T-helper 1 cell (primary cell): Measurements from ENCODE around the gene CMAS.
"Not testable (repeated sequence)": the region's sequence is repeated elsewhere in the genome, so short reads cannot be mapped to it uniquely, and the experiment has no call there.

Experiments
- DNase-seq, 5 donors: peaks; one replicate each; pipeline ENCODE4 v3.0.0-alpha.2; 2012 to 2020

Gene CMAS

DNA sequence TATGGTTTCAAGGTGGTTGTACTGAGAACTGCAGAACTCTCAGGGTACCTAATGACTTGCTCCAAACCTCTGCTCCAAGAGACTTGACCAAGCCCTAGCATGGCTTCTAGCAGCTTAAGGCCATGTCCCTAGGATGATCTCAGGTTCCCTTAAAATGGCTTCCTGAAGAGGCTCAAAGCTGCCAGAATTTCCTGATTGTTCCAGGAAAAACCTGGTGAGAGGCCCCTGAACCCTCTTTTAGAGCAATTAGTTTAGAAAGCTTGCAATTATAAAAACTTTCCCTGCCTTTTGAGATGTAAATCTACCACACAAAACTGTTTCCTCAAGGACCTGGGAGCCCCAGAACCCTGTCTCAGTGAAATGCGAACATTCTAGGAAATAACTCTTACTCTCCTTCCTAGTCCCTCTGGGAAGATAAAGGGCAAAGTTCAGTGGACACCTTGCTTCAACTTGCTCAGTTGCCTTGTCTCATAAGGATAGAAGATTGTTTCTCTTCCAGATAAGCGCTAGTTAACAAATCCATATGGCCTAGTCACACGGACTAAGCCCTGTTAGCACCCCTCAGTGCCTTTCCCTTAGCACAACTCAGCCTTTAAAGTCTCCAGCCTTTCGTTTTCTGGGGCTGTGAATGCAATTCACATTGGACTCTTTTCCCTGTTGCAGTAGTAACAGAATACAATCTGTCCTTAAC lies 2.5 kb downstream of the CMAS start:
- no peak for DNase-seq

DNA sequence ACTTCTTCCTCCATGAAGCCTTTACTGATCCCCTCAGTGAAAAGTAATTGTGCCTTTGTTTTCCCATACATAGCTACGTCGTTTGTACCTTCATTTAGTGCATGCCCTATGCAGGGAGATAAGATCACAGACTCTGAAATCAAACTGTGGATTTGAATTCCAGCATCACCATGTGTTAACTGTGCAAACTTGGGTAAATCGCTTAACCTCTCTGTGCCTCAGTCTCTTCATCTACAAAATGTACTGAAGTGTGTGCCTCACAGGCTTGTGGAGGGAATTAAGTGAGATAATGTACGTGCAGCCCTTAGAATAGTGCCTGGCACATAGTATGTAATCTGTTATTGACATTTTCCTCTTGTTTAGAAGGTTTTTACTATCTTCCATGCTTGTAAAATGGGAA lies 4.1 kb downstream of the CMAS start:
- no peak for DNase-seq

DNA sequence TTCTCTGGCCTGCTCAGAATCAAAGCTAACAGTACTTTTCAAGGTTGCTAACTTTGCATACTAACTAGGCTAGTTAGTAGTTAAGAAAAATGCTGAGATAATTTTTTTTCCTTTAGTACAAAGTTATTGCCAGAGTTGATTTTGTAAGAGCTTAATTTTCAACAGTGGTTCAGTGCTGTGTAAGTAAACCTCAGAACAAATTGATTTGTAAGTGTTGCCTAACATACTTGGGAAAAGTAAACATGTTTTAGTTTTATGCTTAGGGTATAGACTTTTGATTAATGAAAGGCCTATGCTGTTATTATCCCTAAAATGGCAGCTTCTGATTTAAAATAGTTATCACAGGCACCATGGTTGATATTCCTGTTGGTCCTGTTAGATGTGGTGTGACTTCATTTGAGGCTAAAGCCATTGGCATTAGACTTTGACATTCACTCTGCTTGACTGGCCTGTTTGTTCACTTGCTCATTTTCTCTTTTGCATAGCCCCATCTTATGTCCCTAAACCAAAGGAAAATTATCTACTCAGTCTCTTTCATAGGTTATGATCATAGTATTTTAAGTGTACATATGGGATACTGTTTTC lies 5.2 kb downstream of the CMAS start:
- DNase-seq = no peak

DNA sequence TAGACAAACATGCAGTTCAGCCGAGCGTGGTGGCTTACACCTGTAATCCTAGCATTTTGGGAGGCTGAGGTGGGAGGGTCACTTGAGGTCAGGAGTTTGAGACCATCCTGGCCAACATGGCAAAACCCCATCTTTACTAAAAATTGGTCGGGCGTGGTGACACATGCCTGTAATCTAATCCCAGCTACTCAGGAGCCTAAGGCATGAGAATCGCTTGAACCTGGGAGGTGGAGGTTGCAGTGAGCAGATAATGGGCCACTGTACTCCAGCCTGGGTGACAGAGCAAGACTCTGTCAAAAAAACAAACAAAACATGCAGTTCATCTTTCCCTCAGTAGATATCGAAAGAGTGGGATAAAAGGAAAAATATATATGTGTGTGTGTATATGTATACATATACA lies 7.0 kb downstream of the CMAS start:
- not testable (repeated sequence) for DNase-seq

DNA sequence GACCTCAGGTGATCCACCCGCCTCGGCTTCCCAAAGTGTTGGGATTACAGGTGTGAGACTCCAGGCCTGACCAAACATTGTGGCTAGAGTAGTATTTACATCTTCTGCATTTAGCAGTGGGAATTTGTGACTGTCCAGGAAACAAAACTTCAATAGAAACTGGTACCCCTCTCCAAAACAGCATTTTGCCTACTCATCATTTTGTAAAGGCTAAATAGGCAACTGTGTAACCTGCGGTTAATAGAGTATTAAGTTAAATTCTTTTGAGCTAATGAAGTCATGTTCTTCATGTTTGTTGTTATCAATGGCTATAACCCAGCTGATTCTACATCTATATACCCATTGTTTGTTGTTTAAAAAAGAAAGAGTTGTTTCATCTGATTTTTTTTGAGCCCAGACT lies 8.1 kb downstream of the CMAS start:
- no peak for DNase-seq

DNA sequence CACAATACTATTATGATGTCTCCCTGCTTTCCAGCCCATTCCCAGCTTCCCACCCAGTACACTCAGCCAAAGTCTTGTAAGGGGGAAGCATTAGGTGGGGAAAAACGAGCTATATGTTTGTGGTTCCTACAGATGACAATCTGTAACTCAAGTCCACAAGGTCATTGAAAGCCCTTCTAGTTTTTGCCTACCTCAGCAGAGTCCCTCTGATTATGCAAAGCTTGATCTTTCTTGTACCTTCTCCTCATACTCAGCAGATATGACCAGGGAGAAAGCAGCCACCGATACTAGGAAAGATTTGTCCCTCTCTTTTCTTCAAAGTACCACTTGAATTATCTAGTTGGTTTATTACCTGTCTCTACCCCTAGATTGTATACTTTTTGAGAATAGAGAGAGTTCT lies 10.6 kb downstream of the CMAS start:
- DNase-seq = no peak

DNA sequence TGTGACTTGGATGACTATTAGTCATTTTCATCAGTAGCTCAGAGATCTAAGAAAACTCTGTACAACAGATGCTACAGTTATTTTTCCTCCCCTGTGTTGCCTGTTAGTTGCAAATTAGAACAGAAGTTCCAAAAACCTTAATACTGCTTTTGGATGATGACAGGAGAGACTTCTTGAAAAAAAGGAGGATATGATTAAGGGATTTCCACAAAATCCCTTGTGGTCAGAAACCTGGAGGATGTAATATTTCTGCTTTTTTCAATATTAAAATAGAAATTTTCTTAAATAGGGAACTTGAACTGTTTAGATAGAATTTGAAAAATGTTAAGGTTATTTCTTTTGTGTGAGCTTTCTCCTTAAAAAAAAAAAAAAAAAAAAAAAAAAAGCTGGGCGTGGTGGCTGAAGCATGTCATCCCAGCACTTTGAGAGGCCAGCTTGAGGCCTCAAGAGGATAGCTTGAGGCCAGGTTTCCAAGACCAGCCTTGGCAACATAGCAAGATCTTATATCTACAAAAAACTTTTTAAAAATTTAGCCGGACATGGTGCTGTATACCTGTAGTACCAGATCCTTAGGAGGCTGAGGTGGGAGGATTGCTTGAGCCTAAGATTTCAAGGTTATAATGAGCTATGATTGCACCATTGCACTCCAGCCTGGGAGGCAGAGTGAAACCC lies 14.1 kb downstream of the CMAS start:
- no peak for DNase-seq

DNA sequence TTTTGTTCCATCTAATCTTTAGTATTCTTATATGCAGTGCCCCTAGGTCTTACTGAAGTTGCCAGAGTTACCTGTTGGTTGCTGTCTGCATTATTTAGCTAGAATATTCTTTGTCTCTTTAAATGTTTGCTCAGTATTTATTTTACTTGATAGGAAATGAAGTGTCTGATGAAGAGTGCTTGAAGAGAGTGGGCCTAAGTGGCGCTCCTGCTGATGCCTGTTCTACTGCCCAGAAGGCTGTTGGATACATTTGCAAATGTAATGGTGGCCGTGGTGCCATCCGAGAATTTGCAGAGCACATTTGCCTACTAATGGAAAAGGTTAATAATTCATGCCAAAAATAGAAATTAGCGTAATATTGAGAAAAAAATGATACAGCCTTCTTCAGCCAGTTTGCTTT lies 18.9 kb downstream of the CMAS start:
- no peak for DNase-seq

DNA sequence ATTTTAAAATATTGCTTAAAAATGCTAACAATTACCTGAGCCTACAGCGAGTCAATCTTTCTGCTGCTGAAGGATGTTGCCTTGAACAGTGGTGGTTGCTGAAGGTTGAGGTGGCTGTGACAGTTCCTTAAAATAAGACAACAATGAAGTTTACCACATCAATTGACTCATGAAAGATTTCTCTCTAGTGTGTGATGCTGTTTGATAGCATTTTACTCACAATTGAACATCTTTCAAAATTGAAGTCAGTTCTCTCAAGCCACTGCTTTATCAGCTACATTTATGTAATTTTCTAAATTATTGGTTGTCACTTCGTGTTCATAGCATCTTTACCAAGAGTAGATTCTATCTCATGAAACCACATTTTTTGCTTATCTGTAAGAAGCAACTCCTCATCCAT lies 20.3 kb downstream of the CMAS start:
- no peak for DNase-seq

DNA sequence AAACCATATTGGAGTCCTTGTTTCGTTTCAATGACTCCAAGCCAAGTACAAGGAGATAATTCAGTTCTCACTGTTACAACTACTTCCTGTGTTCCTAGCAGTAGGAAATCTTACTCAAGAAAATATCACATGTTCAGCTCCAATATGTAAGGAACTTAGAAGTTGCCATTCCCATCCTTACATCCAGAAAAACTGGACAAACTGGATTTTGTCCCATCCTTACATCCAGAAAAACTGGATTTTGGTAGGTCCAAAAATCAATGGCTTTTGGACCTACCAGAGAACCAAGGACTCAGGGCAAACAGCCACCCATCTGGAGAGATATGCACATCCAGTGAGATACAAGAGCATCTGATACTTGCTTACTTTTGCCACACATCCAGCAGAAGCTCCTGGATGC lies 23.8 kb downstream of the CMAS start:
- DNase-seq = no peak

DNA sequence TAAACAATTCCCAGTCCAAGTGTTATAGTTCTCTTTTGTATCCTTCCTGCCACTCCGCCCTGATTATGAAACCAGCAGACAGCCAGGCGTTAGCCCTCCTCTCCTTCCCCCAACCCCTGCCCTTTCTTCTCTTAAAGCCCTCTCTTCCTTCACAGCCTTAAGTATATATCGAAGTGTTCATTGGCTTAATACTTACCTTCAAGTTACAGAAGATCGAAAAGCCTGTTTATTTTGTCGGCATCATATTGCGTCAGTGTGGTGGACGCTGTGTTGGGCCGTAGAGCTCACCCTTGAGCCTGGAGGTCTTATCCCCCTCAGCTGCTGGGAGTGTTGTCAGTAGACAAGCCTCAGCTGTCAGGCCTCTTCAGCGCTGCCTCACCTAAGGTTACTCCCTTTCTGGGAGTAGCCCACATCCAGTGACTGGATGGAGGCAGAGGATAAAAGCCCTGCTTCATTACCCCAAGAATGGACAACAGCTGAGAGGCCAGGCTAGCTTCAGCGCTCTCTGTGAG lies 36.2 kb downstream of the CMAS start:
- DNase-seq = no peak

DNA sequence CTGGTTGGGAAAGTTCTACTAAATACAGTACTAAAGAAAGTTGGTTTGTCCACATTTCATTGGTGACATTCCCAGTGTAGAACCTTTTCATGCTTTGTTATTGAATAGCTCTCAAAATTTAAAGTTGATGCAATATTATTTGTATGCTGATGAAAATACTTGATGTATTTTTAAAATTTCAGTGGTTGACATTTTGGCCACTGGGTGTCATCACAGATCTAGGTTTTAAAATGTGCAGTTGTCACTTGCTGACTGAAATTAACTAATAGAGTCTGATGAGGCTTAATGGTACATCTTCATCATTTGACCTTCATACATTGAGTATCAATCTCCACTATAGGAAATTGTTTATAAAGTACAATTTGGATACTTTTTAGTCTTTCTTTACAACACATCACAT lies 37.1 kb downstream of the CMAS start:
- DNase-seq = peak in 2 of 5 donors; percentile 18 to 43

DNA sequence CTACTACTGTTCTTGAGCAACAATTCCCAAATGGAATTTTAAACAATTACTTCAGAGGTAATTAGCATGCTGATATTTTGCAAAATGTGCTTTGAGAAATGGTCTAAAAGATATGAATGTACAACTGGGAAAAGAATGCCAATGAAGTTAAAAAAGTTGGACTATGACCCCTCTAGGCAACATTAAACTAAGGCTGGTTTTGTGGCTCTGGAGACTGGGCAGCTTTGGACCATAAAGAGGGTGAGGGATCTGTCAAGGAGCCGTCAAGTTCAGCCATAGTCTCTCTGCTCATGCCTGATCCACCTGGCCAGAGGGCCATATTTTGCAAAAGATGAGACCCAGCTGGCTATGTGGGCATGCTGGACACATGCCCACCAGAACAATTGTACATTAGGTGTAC lies 38.8 kb downstream of the CMAS start:
- no peak for DNase-seq

DNA sequence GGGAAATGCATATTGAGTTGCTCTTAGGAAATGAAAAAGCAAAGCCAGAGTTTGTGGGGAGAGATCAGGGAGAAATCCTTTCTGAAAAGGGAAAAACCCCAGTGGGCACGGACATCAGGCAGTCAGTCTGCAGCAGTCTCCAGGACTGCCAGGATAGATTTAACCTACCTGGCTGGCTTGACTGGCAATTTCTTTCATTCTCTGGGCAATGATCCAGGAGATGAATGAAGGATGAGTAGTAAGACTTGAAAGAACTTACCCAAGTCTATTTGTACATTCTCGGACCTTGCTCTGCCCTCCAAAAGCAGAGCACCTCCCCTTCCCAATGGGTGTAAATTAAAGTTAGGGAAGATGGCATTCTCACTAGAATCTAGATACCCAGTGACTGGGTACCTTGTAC lies 42.9 kb downstream of the CMAS start:
- DNase-seq = no peak

DNA sequence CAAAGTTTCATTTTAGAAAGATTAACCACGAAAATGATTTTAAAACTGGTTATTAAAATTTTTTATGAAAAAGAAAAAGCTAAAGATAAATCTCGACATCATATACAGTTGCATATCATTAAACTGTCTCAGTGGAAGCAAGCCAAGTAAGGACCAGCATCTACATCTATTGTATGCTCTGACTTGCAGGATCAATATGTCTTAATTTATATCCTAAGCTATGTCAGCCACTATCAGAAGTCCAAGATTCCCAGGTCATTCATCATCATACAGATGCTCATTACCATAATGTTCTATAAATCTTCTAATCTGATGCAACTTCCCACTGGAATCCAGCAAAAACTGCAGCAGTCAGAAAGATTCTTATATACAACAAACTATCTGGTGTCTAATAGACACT lies 43.5 kb downstream of the CMAS start:
- no peak for DNase-seq

DNA sequence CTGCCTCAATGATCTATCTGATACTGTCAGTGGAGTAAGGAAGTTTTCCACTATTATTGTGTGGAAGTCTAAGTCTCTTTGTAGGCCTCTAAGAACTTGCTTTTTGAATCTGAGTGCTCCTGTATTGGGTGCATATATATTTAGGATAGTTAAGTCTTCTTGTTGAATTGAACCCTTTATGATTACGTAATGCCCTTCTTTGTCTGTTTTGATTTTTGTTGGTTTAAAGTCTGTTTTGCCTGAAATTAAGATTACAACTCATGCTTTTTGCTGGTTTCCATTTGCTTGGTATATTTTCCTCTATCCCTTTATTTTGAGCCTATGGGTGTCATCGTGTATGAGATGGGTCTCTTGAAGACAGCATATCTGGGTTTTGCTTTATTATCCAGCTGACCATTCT lies 53.0 kb downstream of the CMAS start:
- DNase-seq = not testable (repeated sequence)

DNA sequence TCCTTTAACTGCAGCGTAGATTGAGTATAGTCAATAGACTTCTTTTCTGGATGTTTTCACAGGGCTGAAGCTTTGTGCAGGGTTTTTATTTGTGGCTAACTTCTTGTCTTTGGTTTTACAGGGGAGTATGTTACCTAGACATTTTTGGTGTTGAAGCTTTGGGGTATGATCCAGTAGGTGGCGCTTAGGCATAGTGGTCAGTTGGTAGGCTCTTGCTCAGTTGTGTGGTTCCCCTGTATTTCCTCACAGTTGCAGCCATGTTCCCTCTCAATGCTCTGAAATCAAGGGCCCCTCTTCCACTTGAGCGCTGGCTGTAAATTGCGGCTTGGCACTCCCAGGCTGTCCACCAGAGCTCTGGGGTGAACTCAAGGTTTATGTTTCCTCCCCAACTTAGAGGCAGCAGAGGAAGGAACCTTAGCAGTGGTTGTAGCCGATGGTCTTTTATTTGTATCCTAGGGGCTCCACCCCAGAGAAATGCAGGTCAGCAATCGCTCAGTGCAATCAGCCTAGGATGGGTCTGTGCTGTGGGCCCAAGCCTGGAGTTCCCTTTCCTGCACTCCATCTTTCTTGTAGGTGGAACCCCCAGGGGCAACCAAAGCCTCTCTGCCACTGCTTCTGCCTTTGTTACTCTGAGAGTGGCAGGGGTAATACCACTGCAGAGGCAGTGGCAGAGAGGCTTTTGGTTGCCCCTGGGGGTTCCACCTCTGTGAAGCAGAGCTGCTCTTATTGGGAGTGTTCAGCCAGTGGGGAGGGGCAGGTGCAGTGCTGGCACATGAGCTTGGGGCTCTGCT lies 55.1 kb downstream of the CMAS start:
- DNase-seq = peak in 2 of 5 donors; percentile 24 to 67

DNA sequence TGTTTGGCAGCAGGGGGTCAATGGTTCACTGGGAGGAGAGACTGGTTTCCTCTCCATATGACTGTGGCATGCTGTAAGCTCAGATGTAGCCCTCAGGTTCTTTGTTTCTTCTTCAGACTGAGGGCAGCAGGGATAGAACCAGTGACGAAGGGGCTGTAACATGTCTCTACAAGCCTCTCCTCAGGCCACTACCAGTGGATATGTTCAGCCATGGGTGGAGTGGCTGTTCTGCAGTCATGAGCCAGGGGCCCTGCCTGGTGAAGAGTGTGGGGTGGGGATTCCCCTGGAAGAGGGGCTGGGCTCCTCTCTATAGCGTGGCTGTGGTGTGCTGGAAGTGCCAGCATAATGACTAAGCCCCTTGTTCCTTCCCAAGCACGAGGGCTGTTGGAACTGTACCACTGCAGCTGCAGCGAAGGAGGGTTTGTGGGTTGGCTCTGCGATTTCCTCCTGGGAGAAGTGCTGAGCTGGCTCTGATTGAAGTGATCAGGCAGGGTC lies 55.8 kb downstream of the CMAS start:
- peak in 1 of 5 donors; percentile 20 for DNase-seq

DNA sequence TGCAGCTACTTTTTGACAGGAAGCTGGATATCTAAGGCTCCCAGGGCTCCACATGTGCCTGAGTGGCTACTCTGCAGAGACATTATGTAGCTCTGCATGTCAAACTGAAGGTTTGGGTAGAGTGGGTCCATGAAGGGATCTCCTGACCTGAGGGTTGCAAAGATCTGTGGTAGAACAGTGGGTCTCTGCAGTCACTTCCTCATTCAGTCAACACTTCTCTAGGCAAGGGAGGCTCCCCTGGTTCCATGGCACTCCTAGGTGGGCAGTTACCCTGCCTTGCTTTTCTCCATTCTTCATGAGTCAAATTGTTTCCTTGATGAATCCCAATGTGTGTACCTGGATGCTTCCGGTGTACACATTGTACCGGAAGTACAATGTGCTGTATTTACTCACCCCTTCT lies 57.4 kb downstream of the CMAS start:
- DNase-seq = no peak

DNA sequence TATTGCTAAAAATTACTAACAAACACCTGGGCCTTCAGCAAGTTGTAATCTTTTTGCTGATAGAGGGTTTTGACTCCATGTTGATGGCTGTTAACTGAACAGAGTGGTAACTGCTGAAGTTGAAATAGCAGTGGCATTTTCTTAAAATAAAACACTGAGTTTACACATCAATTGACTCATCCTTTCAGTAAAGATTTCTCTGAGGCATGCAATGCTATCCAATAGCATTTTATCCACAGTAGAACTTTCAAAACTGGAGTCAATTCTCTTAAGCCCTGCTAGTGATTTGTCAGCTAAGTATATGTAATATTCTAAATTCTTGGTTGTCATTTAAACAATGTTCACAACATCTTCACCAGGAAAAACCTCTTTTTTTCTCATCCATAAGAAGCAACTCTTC lies 59.5 kb downstream of the CMAS start:
- no peak for DNase-seq

DNA sequence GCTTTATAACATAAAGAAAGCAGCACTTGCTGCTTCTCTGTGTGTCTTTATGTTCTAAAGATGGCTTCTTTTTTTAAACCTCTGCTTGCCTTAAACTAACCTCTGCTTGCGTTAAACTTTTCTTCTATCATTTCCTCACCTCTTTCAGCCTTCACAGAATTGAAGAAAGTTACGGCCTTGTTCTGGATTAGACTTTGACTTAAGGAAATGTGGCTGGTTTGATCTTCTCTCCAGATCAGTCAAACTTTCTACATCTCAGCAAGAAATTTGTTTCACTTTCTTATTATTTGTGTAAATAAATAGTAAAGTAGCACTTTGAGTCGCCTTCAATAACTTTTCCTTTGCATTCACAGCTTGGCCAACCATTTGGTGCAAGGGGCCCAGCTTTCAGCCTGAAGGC lies 64.2 kb downstream of the CMAS start:
- DNase-seq = peak in 1 of 5 donors; percentile 45
